Smooth muscle cell of the coronary artery (primary cell): ENCODE measurements around the gene DCN. TPM values are rescaled to one million over a fixed set of nuclear protein-coding genes. Genes with fewer than 3 reads are reported as not detected.

ENCODE experiments used
- total RNA-seq: library from RNA; depleted of rRNA; stranded (reverse); fragments of >200 nt; gene quantifications from 2 replicates; pipeline ENCODE4 v1.2.3, GENCODE V29; 2014; ENCODE audit warnings: low replicate concordance

DCN gene
- 204 and 961 TPM in 2 replicates for total RNA-seq

GRCh38 chr12:91182636-91183455, at the start of gene DCN:
Gene DCN (minus strand): TSS chr12:91182817. CDS start chr12:91178552, 4,265 bp downstream.

GRCh38 chr12:91111366-91112325, 71.0 kb downstream of the DCN start, which contains the start of gene LUM:
Gene LUM (minus strand): TSS chr12:91111494. CDS start chr12:91108979, 2,515 bp downstream.

Other genes starting within 250 kb of the DCN start
- not detected in 2 replicates for gene CCER1, start 227.6 kb downstream of the DCN start, total RNA-seq
- gene EPYC, start 177.8 kb downstream of the DCN start, total RNA-seq = not detected in 2 replicates
- not detected in 2 replicates for gene KERA, start 124.8 kb downstream of the DCN start, total RNA-seq
- gene LUM, start 71.3 kb downstream of the DCN start, total RNA-seq = 89.5 and 115 TPM in 2 replicates